Embryonic facial prominence (tissue), 1 donor: Measurements from ENCODE around the gene CA10.

Experiments used
- DNase-seq: peaks from one replicate; pipeline ENCODE4 v3.0.0-alpha.2; 2016; ENCODE audit errors: extremely low spot score

The CA10 gene

GRCh38 chr17:51685287-51685909 is 473.1 kb downstream of the CA10 start:
- no peak for DNase-seq

- no peak for DNase-seq
Measured at GRCh38 chr17:51684214-51684613, 474.3 kb downstream of the CA10 start.

DNA sequence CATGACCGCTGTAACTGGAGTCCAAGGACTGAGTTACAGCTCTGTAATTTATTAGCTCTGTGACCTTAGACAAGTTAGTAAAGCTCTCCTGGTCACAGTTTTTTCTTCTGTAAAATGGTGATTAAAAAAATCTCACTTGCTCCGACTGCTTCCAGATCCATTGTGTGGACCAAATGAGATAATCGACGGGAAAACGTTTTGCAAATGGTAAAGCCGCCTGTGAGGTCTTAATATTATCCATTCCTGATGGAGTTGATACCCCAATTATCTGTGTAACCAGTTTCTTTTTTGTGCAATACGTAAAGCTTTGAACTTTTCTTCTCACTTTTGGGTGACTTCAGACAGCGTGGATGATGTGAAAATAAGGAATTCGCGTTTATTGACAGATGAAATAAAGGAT is 475.2 kb downstream of the CA10 start:
- DNase-seq = no peak

DNA sequence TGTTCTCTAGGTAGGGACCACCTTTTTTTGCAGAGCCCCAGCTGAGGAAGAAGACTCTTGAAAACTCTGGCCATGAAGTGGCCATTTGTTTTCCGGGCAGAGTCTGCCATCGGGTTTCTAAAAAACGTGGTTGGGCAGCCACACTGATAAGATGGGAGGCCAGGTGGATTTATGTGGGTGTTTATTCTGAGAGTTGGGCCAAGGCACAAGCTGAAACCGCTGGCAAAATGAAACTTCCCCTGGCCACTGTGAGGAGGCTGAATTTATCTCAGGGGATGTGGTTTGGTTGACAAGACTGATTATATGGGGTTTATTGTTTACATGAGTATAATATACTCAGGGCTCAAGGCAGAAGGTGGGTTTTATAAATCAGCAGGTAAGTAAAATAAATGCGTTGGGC is 476.4 kb downstream of the CA10 start:
- DNase-seq = no peak

DNA sequence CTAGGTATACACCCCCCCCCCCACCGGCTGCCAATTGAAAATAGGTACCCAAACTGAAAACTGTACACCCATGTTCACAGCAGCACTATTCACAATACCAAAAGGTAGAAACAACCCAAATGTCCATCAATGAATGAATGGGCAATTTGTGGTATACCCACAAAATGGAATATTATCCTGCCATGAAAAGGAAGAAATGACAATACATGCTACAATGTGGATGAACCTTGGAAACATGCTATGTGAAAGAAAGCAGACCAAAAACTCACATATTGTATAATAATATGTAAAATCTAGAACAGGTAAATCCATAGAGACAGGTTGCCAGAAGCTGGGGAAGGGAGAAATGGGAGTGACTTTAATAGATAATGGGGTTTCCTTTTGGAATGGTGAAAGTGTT is 480.6 kb downstream of the CA10 start:
- DNase-seq = no peak

- no peak for DNase-seq
Measured at GRCh38 chr17:51676691-51677487, 481.6 kb downstream of the CA10 start.

DNA sequence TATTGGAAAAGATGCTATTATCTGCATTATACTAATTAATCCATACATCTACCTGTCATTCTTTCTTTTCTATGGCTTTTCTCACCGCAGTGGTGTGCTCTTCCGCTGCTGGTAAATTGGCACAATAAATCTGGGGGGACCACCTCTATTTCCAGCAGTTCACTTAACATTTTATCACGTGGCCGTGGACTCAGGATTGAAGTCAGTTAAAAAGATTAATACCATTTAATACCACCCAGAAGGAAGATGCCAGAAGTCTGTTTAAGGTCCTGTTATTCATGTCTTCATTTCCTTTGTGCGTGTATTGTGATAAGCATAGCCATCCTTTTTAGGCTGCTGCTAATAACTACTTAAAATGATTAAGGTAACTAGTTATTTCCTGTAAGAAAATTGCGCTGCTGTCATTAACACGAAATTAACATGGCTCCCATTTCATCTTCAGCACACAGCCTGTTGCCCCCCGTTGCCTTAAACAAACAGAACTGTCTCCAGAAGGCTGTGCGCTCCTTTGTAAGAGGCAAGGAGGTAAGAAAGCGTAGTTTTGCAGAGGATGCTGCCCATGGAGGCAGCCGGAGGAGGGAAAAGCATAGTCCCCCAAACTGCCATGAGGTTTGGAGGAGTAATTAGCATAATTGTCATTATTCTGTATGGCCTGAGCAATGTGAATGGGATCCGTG is 483.8 kb downstream of the CA10 start:
- DNase-seq = no peak

GRCh38 chr17:51673070-51673469 is 485.4 kb downstream of the CA10 start:
- DNase-seq = no peak

GRCh38 chr17:51672065-51672464 is 486.4 kb downstream of the CA10 start:
- no peak for DNase-seq

- no peak for DNase-seq
Measured at GRCh38 chr17:51670899-51671298, 487.6 kb downstream of the CA10 start.

- no peak for DNase-seq
Measured at GRCh38 chr17:51668963-51669246, 489.6 kb downstream of the CA10 start.

- no peak for DNase-seq
Measured at GRCh38 chr17:51668155-51668962, 490.2 kb downstream of the CA10 start.

- no peak for DNase-seq
Measured at GRCh38 chr17:51667706-51668083, 490.8 kb downstream of the CA10 start.

GRCh38 chr17:51666971-51667705 is 491.4 kb downstream of the CA10 start:
- DNase-seq = no peak

DNA sequence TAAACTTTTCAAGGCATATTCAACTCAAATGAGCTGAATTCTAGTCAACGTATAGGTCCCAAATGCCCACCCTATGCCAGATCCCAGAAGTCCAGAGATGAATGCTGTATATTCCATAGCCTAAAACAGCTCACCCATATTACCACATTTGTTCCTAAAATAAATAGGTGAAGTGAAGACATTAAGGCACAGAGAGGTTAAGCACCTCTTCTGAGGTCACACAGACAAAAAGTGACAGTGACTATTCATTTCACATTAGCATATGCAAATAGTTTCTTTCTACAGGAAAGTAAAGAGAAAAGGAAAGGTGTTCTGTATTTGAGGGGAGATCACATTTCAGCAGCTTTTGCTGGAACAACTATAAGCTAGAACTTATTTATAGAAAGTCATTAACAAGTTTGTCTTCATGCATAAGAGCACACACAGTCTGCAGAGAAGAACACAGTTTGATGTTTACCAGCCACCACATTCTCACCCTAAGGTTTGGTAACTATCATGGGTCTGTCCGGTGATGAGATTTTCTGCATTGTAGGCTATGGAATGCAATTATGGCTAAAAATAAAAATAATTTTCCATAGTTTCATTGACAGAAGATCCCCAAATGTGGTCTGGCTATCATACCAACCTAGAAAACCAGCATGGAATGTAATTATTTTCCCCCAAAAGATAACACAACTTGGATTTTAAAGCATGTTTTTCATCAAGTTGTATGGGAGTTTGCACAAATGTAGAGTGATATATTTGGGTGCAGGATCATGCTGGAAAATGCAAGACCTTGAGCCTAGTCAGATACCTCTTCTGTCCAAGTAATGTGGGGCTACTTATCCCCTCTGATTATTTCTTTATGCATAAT is 496.1 kb downstream of the CA10 start:
- no peak for DNase-seq

GRCh38 chr17:51661403-51661802 is 497.1 kb downstream of the CA10 start:
- no peak for DNase-seq

GRCh38 chr17:51660266-51660665 is 498.2 kb downstream of the CA10 start:
- no peak for DNase-seq

DNA sequence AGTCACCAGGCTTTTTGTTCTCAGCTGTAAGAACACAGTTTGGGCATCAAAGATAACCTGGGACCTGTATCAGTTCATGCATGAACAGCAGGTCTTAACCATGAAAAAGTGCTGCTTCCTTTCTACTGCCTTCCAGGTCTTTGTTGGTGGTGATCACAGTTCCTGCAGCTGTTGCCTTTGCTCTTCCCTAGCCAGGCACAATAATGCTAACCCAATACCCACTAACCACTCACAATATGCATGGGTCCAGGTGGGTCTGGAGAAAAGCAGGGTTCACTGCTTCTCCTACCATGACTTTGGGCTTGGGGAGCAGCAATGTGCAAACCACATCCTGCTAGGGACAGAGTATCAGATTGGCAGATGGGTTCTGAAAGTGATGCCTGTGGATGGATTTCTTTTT is 501.3 kb downstream of the CA10 start:
- DNase-seq = no peak

GRCh38 chr17:51653878-51654277 is 504.6 kb downstream of the CA10 start:
- DNase-seq = no peak

GRCh38 chr17:51652529-51652928 is 506.0 kb downstream of the CA10 start:
- no peak for DNase-seq
